ENCODE data around the gene PODXL2.
"Not testable (repeated sequence)": the region's sequence is repeated elsewhere in the genome, so short reads cannot be mapped to it uniquely, and the experiment has no call there.

PODXL2 gene

GRCh38 chr3:127628788-127629466 lies at the start of gene PODXL2:
Gene PODXL2 (plus strand): TSS chr3:127629185. CDS start chr3:127629220, 35 bp downstream.
- DNase-seq = peak; percentile 45

- no peak for DNase-seq
Measured at GRCh38 chr3:127580327-127581060, 48.5 kb upstream of the PODXL2 start.

GRCh38 chr3:127584734-127585133 lies 44.3 kb upstream of the PODXL2 start:
- no peak for DNase-seq

GRCh38 chr3:127585163-127585812 lies 43.7 kb upstream of the PODXL2 start:
- peak; percentile 41 for DNase-seq

GRCh38 chr3:127585813-127586413 lies 43.1 kb upstream of the PODXL2 start:
- no peak for DNase-seq

- DNase-seq = no peak
Measured at GRCh38 chr3:127587876-127588275, 41.1 kb upstream of the PODXL2 start.

- DNase-seq = peak; percentile 43
Measured at GRCh38 chr3:127588806-127589577, 40.0 kb upstream of the PODXL2 start.

GRCh38 chr3:127589600-127590281 lies 39.2 kb upstream of the PODXL2 start:
- peak; percentile 39 for DNase-seq

- DNase-seq = no peak
Measured at GRCh38 chr3:127590282-127590592, 38.7 kb upstream of the PODXL2 start.

GRCh38 chr3:127590593-127591465 lies 38.2 kb upstream of the PODXL2 start, which contains the start of gene TPRA1:
Gene TPRA1 (minus strand): TSS chr3:127590733. CDS start chr3:127580146, 10,587 bp downstream.
- DNase-seq = peak; percentile 97

GRCh38 chr3:127593178-127593577 lies 35.8 kb upstream of the PODXL2 start:
- no peak for DNase-seq

GRCh38 chr3:127595303-127595702 lies 33.7 kb upstream of the PODXL2 start:
- DNase-seq = no peak

- no peak for DNase-seq
Measured at GRCh38 chr3:127597020-127597771, 31.8 kb upstream of the PODXL2 start.

- DNase-seq = no peak
Measured at GRCh38 chr3:127598841-127599570, 30.0 kb upstream of the PODXL2 start.

- DNase-seq = no peak
Measured at GRCh38 chr3:127600749-127601456, 28.1 kb upstream of the PODXL2 start.

- DNase-seq = no peak
Measured at GRCh38 chr3:127604035-127604434, 24.9 kb upstream of the PODXL2 start.

GRCh38 chr3:127604546-127605165 lies 24.3 kb upstream of the PODXL2 start:
- no peak for DNase-seq

GRCh38 chr3:127605547-127605946 lies 23.4 kb upstream of the PODXL2 start:
- DNase-seq = not testable (repeated sequence)
